GM18873 (cell line): ENCODE results near the gene MBLAC2.

Experiments
- ATAC-seq: cut with Tn5 transposase; IDR thresholded peaks from one replicate; pipeline ENCODE4 v1.9.1; 2021; ENCODE audit warnings: mild to moderate bottlenecking, moderate library complexity, moderate number of reproducible peaks; ENCODE audit not compliant: unreplicated experiment, low FRiP score

Gene MBLAC2

DNA sequence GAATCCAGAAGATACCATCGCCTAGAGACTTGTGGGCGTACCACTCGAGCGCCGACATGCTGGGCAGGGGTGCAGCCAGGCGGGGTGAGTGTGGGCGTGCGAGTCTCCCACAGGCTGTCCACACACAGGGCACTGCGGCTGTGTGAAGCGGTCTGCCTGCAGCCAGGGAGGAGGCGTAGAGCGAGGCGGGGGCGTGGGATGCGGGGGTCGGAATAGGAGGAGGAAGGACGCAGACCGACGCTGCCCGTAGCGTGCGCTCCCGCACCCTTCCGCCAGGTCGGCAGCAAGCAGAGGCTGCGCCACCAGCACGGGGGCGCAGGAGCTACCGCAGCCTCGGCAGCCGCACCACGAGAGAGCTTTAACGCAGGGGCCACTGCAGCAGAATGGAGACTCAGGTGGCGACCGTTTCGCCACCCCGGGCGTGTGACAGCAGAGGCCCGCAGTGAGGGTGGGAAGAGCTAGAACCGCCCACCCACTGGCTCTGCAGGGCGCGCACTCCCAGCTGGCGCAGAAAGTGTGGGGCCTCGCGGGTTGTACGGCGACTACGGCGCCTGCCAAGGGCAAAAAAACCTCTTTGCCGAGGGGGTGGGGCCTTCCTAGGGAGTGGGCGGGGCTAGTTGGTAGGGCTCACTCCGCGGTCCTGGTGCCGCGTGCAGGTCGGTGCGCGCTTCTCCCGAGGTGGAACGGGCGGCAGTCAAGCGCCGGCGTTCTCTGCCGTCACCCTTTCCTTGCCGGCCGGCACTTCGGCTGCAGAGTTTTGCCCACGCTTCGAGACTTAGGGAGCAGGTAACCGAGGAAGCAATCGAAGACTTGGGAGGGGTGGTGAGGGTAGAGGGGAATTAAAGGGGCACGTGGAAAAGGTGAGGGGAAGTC, at the start of gene MBLAC2, which contains the start of gene POLR3G:
TSS of gene MBLAC2 (minus strand) at position 537 of the 873 bp plus-strand sequence. CDS start at position 58, 479 bp downstream.
TSS of gene POLR3G (plus strand) at position 630 of the 873 bp plus-strand sequence. CDS start 10,704 bp downstream, outside the sequence.
- ATAC-seq, result peak; percentile 85

- ATAC-seq, result no peak
Measured at GRCh38 chr5:90519081-90519480, 44.5 kb upstream of the MBLAC2 start.

- no peak for ATAC-seq
Measured at GRCh38 chr5:90518661-90519060, 44.1 kb upstream of the MBLAC2 start.

DNA sequence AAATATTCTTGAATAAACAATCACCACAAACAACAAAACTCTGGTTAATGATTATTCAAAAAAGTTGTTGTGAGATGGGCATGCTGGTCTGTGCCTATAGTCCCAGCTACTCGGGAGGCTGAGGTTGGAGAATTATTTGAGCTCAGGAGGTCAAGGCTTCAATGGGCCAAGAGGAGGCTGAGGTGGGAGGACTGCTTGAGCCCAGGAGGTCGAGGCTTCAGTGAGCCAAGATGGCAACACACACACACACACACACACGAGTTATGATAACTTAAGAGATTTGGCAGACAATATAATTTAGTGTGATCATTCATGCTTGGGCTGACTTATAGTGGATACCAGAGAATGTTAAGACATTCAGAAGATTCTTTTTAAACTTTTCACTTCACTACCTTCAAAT, 39.9 kb upstream of the MBLAC2 start:
- ATAC-seq, result no peak

DNA sequence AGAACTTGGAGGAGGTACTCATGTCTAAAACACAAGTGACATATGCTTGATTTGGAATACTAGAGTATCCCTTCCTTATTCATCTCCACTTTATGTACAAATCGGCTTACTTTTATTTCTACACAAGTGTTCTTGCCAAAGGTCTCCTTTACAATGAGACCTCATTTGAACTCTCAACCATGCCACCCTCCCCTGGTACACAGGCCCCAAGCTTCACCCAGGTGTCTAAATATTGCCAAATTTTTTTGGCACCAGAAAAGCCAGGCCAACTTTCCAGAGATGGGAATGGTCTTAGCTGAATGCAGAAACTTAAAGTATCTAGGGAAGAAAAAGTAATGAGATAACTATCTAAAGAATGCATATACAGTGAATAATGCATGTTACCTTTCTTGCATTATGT, 35.9 kb upstream of the MBLAC2 start:
- no peak for ATAC-seq

DNA sequence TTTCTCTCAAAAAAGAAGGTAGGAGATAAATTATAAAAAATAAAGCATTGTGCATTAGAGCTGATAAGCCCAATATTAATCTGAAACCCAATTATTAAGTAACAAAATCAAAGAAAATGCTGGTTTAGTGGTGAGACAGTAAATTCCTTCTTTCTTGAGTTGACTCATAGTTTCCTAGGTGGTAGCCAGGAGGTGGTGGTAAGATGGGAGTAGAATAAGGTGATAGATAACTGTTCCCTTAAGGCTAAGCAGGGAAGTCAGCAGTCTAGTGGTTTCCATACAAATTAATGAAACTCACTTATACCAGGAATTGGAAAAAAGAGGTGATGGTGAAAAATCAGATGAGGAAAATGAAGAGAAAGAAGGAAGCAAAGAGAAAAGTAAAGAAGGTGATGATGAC, 31.6 kb upstream of the MBLAC2 start:
- ATAC-seq, result no peak

GRCh38 chr5:90504743-90505142, 30.2 kb upstream of the MBLAC2 start:
- ATAC-seq, result no peak

- ATAC-seq, result no peak
Measured at GRCh38 chr5:90503596-90503995, 29.0 kb upstream of the MBLAC2 start.

DNA sequence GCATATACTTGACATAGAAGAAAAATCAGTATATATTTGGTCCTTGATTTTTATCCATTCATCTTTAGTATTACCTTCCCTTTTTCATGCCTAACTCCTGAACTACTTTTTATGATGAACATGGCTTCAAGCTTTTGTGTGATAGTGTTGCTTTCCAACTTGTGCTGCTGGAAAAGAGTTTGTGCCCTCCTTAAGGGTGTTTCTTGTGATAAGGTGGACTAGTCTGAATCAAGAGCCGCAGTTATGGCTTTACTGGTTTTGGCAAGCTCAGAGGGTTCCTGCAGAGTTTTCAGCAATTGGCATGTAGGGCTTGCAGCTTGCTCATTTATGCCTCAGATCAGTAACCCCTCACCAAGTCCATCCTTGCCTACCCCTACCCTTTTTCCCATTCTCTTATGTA, 20.6 kb upstream of the MBLAC2 start:
- ATAC-seq, result no peak

DNA sequence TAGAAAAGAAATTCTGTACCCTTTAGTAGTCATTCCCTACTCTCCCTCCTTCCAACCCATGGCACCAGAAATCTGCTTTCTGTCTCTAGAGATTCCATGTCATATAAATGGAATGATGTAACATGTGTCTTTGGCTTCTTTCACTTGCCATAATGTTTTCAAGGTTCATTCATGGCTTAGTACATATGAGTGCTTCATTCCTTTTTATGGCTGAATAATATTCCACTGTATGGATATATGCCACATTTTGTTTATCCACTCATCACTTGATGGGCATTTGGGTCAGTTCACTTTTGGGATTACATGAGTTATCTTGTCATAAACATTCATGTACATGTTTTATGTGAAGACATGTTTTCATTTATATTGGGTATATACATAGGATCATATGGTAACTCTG, 19.5 kb upstream of the MBLAC2 start:
- ATAC-seq, result no peak

GRCh38 chr5:90488791-90489190, 14.2 kb upstream of the MBLAC2 start:
- ATAC-seq, result no peak

DNA sequence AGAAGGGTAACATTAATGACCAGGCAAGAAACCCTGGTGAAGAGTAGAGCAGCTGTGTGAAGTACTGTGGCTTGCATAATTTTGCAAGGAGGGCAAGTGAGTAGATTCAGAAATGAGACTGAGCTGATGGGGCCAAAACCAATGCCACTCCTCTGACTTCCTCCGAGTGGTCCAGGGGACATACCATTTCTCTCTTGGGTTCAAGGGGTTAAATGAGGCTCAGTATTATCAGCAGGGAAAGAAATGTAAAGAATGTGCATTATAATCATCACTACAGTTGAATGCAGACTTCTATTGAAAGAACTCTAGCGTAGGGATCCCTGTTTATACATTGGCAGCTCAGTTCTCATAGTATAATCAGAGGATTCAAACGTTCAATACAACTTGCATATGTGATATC, 10.0 kb upstream of the MBLAC2 start:
- no peak for ATAC-seq

- ATAC-seq, result no peak
Measured at GRCh38 chr5:90483206-90483605, 8.6 kb upstream of the MBLAC2 start.

GRCh38 chr5:90480699-90481098, 6.1 kb upstream of the MBLAC2 start:
- no peak for ATAC-seq

DNA sequence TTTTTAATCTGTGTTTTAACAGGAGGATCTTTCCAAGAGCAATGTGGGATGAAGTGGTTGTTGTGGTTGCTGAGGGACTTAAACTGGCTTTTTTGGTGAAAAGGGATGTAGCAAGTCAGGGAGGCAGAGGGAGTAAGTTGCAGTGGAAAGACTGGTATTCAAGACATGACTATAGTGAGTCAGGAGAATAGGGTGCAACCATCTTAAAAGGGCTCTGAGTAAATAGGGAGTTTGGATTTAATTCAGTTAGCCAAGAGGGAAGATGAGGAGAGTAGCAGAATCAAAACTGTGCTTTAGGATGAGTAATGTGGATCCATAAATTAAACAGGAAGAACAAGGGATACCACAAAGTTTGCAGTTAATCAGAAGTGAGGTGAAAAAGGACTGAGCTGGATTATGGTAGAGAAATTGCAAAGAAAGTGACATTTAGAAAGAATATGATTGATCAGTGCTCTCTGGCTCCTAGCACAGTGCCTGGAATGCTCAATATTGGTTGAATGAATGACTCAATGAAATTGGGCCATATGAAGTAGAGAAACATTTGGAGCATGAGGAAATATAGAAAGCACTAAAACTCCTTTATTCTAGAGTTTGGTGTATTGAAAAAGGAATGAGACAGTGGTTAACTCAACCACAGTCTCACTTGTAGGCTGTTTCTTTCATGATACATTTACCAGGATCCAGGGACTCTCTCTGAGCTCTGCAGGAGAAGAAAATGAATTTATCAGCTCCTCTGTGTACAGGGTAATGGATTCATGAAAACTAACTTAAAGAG, 5.2 kb upstream of the MBLAC2 start:
- ATAC-seq, result no peak

- no peak for ATAC-seq
Measured at GRCh38 chr5:90477621-90478215, 3.1 kb upstream of the MBLAC2 start.

GRCh38 chr5:90477073-90477472, 2.5 kb upstream of the MBLAC2 start:
- no peak for ATAC-seq

DNA sequence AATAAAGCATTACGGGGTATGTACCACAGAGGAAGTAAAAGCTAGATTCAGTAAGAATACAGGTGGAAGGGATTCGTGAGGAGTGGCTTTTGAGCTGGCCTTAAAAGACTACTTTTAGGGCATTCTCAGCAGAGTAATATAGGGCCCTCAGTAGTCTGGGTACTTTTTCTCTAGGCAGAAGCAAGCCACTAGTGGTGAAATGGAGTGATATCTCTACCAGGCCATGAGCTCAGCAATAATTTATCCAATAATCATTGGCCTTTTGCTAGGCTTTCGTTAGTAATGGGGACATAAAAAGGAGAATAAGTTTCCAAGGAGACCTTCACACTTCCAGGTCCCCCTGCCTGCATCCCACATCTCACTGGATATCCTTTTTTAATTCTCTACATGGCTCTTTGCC, 1.8 kb upstream of the MBLAC2 start:
- ATAC-seq, result no peak

- ATAC-seq, result no peak
Measured at GRCh38 chr5:90475436-90475980, 937 bp upstream of the MBLAC2 start.

- peak; percentile 10 for ATAC-seq
Measured at GRCh38 chr5:90473396-90474234, 956 bp downstream of the MBLAC2 start.
